ENCODE results near the gene GALK2. TPM values are rescaled to one million over a fixed set of nuclear protein-coding genes. Genes with fewer than 3 reads are reported as not detected.

Gene GALK2
- total RNA-seq, 2 donors from 2014 or later: 21.5 to 35.6 TPM

GRCh38 chr15:49137861-49138260 lies 32.2 kb upstream of the GALK2 start:
- no peaks in the 10 kb centered on the region for H3K27me3 ChIP-seq
- H3K36me3 ChIP-seq (replicated peaks in 1 of 2; ENCODE audit: insufficient read depth in 1 of 2, low read depth in 2 of 2): peaks cover 0 to 37% of the 10 kb centered on the region in 2 donors
- ATAC-seq (no peak), DNase-seq (no peak)
- H3K4me3 ChIP-seq: no peak overlapping the region
- TF ChIP-seq POLR2A (IDR thresholded peaks at IDR 0.05): no peak
- TF ChIP-seq CTCF (IDR thresholded peaks at IDR 0.05): no peak
- intact Hi-C loops (cut with DNase I): no loop called here
- no peaks in the 10 kb centered on the region for H3K9me3 ChIP-seq
- no peaks in the 10 kb centered on the region for H3K4me1 ChIP-seq
- no peak overlapping the region for H3K27ac ChIP-seq
- 69 to 74% methylated on average over 2 of the region's 2 CpGs for WGBS, 2 donors

GRCh38 chr15:49145651-49146609 lies 24.1 kb upstream of the GALK2 start:
- Histone ChIP-seq H3K9me3 (no peaks in the 10 kb centered on the region), H3K4me3 (no peak overlapping the region), H3K36me3 (replicated peaks in 1 of 2; ENCODE audit: insufficient read depth in 1 of 2, low read depth in 2 of 2) (peaks cover 7 to 19% of the 10 kb centered on the region in 2 donors), H3K27me3 (no peaks in the 10 kb centered on the region), H3K27ac (no peak overlapping the region), H3K4me1 (peaks cover 5% of the 10 kb centered on the region)
- intact Hi-C loops (cut with DNase I): no loop called here
- ATAC-seq (no peak), DNase-seq (peak; percentile 14 to 53 (median 36))
- 12 to 16% methylated on average over 3 of the region's 3 CpGs for WGBS, 2 donors
- TF ChIP-seq CTCF (IDR thresholded peaks at IDR 0.05): peak in 6 of 7 experiments; percentile 42 to 58 (median 55)
- TF ChIP-seq POLR2A (IDR thresholded peaks at IDR 0.05): no peak

GRCh38 chr15:49148298-49148697 lies 21.7 kb upstream of the GALK2 start:
- no peak overlapping the region for H3K27ac ChIP-seq
- intact Hi-C loops (cut with DNase I): no loop called here
- H3K9me3 ChIP-seq: no peaks in the 10 kb centered on the region
- DNase-seq (no peak), ATAC-seq (no peak)
- 52 to 82% methylated on average over 1 of the region's 1 CpG for WGBS, 2 donors
- H3K4me1 ChIP-seq: peaks cover 15% of the 10 kb centered on the region
- H3K4me3 ChIP-seq: no peak overlapping the region
- peaks cover 2 to 3% of the 10 kb centered on the region in 2 donors for H3K36me3 ChIP-seq (replicated peaks in 1 of 2; ENCODE audit: insufficient read depth in 1 of 2, low read depth in 2 of 2)
- H3K27me3 ChIP-seq: no peaks in the 10 kb centered on the region
- no peak for TF ChIP-seq CTCF (IDR thresholded peaks at IDR 0.05)
- no peak for TF ChIP-seq POLR2A (IDR thresholded peaks at IDR 0.05)

- 61 to 77% methylated on average over 1 of the region's 1 CpG for WGBS, 2 donors
- DNase-seq (no peak), ATAC-seq (no peak)
- Histone ChIP-seq H3K27ac (no peak overlapping the region), H3K36me3 (replicated peaks in 1 of 2; ENCODE audit: insufficient read depth in 1 of 2, low read depth in 2 of 2) (no peaks in the 10 kb centered on the region), H3K4me1 (peaks cover 19% of the 10 kb centered on the region), H3K27me3 (no peaks in the 10 kb centered on the region), H3K9me3 (no peaks in the 10 kb centered on the region), H3K4me3 (no peak overlapping the region)
- intact Hi-C loops (cut with DNase I): no loop called here
- TF ChIP-seq CTCF (IDR thresholded peaks at IDR 0.05): no peak
- TF ChIP-seq POLR2A (IDR thresholded peaks at IDR 0.05): no peak
These were observed 21.3 kb upstream of the GALK2 start for GRCh38 chr15:49148727-49149126.

All from body of pancreas (tissue), 4 donors.